ENCODE data around the gene GABRP. TPM values are rescaled to one million over a fixed set of nuclear protein-coding genes. Genes with fewer than 3 reads are reported as not detected.

The GABRP gene, protein sequence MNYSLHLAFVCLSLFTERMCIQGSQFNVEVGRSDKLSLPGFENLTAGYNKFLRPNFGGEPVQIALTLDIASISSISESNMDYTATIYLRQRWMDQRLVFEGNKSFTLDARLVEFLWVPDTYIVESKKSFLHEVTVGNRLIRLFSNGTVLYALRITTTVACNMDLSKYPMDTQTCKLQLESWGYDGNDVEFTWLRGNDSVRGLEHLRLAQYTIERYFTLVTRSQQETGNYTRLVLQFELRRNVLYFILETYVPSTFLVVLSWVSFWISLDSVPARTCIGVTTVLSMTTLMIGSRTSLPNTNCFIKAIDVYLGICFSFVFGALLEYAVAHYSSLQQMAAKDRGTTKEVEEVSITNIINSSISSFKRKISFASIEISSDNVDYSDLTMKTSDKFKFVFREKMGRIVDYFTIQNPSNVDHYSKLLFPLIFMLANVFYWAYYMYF
- total RNA-seq: not detected in 2 replicates

DNA sequence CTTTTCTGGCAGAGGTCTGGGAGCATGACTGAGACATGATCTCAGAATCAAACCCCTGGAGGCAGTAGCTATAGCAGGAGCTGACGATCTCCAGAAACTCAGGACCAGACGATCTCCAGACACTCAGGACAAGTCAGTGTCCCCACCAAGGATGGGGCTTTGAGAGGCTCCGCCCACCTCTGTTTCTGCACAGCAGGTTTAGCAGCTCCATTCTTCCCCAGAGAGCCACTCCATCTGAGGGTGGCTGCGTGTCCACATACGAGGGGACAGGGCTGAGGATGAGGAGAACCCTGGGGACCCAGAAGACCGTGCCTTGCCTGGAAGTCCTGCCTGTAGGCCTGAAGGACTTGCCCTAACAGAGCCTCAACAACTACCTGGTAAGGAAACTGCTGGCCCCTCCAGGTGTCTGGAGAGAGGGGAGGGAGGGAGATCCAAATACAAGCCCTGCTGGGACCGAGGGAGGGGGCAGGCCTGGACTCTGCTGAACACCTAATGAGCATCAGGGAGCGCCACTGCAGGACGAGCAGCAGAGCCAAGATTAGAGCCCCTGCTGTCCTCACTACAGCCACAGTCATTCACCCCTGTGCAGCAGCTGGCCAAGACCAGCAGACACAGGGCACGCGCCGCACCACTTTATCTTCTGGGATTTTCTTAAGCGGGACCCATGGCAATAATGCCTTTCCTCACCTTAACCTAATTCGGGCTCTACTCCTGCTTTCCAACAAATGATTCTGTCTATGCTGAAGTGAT, at the start of gene GABRP:
Gene GABRP, plus strand, starts transcription at position 228 of the 750 bp plus-strand sequence. CDS start 4,891 bp downstream, outside the sequence.
- intact Hi-C loops (cut with micrococcal nuclease): no loop called here

DNA sequence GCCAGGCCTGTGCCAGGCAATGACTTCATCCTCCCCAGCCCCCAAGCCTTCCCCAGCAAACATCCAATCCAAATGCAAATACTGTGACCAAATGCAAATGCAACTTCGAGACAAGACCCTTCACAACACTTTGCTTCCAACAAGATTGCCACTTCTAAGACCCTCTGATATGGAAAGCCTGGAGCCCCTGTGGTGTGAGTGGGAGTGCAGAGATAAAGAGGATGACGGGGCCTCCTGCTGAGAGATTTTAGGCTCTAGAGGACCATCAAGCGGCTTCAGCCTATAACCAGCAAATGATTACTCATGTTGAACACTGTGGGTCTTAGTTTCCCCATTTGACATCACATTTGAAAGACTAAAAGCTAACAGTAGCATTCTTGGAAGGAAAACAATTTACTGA, 46.6 kb upstream of the GABRP start:
- intact Hi-C loops (cut with micrococcal nuclease): no loop called here

- intact Hi-C loops (cut with micrococcal nuclease): no loop called here
These were observed 45.9 kb upstream of the GABRP start for GRCh38 chr5:170737591-170737990.

- intact Hi-C loops (cut with micrococcal nuclease): no loop called here
These were observed 44.7 kb upstream of the GABRP start for GRCh38 chr5:170738840-170739239.

GRCh38 chr5:170739446-170739845, 44.1 kb upstream of the GABRP start:
- intact Hi-C loops (cut with micrococcal nuclease): no loop called here

DNA sequence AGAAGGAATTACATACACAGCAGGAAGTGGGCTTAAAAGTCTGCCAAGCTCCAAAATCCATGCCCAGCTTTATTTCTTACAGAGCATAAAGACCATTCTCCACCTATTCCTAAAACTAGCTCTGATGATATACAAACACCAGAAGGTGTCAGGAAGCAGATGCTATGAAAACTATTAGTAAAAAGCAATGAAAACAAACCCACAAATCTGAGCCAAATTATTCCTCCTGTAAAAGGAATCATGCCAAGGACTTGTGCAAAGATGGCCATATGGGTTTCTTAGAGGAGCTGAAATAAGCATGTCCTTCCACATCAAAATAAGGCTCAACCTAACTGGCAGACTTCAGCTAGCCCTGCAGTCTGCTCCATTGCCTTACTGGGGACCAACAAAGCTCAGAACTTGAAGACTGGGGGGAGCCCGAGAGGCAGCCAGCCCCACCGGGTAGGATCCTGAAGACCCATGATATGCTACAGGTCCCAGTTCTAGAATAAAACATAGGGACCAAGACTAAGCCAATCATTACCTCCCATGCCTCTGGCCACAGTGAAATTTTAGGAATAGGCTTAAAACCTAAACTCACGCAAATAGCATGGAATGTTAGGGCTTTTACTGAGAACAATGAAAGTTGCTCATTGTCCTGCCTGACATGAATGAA, 42.8 kb upstream of the GABRP start:
- intact Hi-C loops (cut with micrococcal nuclease): no loop called here

DNA sequence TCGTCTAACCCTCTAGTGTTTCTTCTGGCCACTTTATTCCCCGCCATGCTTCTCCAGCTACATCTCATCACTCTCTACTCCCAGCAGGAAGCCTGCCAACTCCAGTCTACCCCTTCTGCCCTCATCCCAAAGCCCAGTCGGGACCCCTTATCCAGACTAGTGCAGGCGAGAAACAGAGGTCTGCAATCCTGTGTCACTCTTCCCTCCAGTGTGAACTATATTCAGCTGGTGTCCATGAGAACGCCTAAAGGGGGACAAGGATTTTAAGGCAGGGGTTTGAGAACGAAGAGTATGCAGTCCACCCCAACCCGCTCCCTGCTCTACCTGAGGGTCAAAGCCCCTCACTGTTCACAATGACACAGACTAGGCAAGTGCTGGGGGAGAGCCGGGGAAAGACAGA, 41.7 kb upstream of the GABRP start:
- intact Hi-C loops (cut with micrococcal nuclease): no loop called here

DNA sequence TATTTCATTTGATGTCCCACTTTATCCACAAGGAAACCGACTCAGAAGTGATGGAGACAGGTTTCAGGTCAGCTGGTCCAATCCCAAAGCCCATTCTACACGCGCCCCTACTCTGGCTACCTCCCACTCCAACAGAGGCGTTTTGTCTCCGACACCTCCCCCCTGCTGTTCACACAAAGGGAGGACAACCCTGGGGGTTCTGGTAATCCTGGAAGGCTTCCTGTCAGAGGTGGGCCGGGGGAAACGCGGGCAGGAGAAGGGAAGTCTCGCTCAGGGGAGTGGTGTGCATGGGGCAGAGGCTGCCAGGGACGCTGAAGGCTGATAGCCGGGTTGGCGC, 39.7 kb upstream of the GABRP start:
- intact Hi-C loops (cut with micrococcal nuclease): loop anchor here (1.0 kb wide), 1 partner anchor 598 kb away; no protein-coding TSS in a partner anchor

DNA sequence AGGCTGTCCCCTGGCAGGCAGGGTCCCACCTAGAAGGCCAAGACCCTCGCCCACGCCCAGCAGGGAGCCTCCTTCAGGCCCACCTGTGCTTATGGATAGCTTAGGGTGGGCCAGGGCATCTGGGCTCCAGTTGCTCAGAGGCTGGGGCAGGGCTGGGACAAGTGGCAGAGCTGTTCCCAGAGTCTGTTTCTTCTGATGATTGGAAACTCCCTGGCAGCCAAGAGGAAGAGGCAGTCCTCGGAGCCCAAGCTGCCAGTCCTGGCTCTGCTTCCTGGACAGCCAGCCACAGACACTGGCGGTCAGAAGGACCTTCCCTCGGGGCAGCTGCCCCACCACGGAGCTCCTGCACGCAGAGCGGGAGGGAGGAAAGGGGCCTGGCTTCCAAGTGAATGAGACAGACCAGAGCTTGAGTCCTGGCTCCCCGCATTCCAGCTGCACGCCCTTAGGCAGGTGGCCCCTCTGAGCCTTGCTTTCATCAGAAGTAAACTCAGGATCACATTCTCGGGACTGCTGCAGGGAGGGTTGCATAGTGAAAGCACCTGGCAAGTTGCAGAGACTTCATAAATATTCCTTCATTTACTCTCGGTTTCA, 37.9 kb upstream of the GABRP start:
- intact Hi-C loops (cut with micrococcal nuclease): no loop called here

DNA sequence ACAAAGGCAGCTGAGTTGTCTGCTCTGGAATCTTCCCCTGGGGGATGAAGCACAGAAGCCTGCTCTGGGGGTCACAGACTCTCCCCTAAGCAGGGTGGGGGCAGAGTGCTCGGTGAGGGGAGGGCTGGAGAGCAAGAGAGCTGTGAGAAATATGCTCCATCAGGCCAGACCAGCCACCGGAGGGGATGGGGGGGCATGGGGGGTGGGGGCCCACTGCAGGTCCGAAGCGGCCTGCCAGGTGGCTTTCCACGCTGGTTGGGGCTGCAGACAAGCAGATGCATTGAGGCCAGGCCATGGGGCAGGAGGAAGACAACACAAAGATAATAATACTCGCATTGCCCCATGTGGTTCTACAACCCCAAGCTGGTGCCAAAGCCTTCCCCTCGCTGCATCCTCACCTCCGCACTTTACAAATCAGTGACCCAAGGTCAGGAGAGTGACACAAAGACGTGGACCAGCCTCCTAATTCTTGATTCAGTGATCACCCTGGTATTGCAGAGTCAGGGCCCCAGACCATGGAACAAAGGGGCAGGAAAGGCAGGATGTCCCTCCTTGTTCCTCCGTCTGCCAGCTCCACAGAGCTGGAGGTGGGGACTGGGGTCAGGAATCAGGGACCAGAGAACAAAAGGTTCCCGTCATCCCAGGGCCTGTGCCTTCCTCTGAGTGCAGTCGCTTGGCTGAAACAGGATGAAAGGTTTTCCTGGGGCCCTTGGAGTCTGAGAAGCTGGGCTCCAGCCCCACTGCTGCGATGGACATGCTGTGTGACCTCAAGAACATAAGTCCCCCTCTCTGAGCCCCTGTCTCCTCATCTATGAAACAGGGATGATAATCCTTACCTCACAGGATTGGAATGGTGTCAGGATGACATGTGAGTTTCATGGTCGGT, 37.2 kb upstream of the GABRP start:
- intact Hi-C loops (cut with micrococcal nuclease): no loop called here

- intact Hi-C loops (cut with micrococcal nuclease): no loop called here
These were observed 36.6 kb upstream of the GABRP start for GRCh38 chr5:170746961-170747340.

GRCh38 chr5:170747357-170747756, 36.2 kb upstream of the GABRP start:
- intact Hi-C loops (cut with micrococcal nuclease): no loop called here

DNA sequence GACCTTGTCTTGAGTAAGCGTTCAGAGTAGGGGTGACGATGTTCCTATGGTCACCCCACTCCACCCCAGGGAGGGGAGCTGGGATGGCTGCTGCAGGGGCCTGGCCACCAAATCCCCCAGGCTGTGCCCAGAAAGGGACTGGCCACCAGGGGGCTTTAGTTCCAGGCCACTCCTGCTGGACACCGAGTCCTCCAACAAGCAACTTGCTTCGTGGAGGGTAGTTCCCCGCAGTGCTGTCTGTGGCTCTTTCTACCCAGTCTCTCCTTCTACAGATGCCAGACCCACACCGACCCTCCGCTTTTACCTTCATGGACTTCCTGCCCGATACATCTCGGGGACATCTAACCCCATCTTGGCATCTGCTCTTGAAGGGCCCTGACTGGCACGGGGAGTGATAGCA, 35.7 kb upstream of the GABRP start:
- intact Hi-C loops (cut with micrococcal nuclease): no loop called here

DNA sequence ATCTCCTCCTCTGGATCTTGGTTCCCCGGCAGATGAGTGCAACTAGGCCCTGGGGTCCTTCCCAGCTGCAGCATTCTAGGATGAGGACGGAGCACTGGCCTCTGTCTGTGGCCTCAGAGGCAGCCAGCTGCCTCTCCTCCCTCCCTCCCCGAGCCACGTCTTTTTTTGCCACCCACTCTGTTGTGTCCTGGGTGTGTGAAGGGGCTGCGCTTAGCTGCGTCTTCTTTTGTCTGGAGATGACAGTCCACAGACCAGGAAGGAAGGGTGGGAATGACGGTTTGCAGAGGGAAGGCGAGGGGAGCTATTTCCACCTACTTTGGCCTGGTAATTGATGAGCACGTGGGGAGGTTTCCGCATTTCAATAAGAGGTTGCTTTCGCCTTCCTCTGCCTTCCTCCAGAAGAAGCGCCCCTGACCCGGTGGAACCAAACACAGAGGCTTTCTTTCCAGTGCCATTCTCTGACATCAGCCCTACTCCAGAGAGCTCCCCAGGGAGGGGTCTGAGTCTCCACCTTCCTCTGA, 34.5 kb upstream of the GABRP start:
- intact Hi-C loops (cut with micrococcal nuclease): no loop called here

DNA sequence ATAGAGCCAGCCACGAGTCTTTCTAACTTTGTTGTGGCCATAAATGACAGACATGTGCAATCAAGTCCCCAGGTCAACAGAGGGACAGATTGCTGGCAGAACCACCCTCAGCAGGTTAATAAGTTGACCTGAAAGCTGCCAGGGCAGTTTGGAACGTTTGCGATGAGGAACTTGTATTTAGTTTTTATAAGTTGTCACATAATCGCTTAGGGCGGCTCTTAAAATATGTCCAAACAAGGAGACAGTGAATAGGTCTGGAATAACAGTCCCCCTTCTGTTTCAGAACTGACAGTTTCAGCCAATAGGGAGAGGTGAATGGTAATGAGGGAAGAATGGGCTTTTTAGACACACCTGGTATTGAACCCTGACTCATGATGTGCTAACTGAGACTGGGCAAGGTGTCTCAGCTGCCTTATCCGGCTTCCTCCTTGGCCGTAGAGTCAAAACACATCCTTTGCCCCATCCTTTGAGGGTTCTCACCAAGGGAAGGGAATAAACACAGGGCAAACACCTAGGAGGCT, 33.6 kb upstream of the GABRP start:
- intact Hi-C loops (cut with micrococcal nuclease): no loop called here

GRCh38 chr5:170750791-170751190, 32.7 kb upstream of the GABRP start:
- intact Hi-C loops (cut with micrococcal nuclease): no loop called here

DNA sequence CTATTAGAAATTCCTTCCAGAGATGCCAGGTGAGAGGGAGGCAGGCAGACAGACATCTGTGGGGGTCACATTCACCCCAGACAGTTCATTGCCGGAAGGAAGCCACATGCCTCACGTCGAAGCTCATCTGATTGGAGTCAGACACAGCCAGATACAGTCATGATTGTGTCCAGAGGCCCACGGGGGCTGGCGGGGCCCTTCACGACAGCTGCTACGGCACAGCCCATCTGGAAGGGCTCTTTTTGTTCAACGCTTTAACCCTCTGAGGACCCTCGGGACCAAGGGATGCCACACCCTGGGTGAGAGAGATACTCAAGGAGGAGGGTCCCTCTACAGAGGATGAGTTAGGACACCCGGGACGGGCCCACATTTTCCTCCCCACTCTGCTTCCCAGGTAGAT, 31.9 kb upstream of the GABRP start:
- intact Hi-C loops (cut with micrococcal nuclease): no loop called here

GRCh38 chr5:170752257-170753215, 31.0 kb upstream of the GABRP start:
- intact Hi-C loops (cut with micrococcal nuclease): no loop called here

GRCh38 chr5:170753311-170753710, 30.2 kb upstream of the GABRP start:
- intact Hi-C loops (cut with micrococcal nuclease): no loop called here
